ENCODE results near the gene AMT.

DNA sequence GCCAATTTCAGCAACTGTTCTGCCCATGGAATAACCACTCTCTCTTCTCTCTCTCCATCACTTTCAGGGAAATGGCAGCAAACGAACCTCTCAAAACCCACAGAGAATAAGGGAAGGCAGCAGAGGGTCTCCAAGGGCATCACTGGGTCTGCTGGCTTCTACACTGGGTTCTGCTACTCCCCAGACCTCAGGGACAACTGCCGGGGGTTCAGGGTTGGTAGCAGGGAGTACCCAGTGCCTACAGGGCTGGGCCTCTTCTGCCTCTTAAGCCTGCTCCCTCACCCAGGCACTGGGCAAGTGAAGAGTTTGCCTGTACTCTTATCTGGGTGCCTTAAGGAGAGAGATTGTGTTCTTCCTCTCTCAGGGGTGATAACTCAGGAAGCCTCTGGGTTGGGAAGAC lies 7.5 kb downstream of the AMT start:
- no peak for TF ChIP-seq POLR2A (IDR thresholded peaks at IDR 0.05)
- TF ChIP-seq, protein P1, sequence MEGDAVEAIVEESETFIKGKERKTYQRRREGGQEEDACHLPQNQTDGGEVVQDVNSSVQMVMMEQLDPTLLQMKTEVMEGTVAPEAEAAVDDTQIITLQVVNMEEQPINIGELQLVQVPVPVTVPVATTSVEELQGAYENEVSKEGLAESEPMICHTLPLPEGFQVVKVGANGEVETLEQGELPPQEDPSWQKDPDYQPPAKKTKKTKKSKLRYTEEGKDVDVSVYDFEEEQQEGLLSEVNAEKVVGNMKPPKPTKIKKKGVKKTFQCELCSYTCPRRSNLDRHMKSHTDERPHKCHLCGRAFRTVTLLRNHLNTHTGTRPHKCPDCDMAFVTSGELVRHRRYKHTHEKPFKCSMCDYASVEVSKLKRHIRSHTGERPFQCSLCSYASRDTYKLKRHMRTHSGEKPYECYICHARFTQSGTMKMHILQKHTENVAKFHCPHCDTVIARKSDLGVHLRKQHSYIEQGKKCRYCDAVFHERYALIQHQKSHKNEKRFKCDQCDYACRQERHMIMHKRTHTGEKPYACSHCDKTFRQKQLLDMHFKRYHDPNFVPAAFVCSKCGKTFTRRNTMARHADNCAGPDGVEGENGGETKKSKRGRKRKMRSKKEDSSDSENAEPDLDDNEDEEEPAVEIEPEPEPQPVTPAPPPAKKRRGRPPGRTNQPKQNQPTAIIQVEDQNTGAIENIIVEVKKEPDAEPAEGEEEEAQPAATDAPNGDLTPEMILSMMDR (IDR thresholded peaks at IDR 0.05): no peak
